ENCODE results near the gene NEDD9.

DNA sequence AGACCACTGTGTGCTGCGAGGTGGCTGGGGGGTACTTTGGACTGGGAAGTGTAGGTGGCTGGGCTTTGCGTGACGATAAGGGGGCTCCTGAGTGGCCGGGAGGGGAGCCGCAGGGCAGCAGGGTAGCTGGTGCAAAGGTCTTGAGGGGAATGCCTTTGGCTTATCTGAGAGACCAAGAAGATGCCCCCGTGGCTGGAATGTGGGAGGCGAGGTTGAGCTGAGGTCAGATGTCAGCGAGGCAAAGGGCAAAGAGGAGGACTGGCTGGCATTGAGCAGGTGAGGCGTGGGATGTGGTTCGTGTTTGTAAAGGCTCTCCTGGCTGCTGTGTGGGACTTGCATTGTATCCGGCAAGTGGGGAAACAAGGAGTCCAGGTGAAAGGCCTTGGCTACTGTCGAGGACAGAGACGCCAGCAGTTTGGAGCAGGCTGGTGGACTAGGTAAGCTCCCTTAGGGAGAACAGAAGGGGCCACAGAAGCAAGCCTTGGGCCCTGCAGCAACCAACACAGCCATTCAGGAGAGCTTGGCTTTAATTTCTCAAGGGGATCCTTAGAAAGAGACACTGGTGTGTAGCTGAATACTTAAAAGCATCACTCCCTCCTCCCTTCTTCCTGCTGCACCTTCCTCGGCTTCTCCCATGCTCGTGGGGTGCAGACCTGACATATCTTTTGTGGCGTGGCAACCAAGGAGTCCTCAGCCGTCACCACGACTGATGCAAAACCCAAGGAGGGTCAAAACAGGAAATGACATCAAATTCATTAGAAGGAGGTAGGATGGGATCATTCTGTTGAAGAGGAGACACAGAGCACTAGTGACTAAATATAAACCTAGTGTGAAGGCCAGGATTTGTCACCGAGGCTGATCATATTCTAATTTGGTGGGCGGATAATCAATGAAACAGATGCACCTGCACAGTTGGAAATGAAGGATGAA lies 67.5 kb downstream of the NEDD9 start:
- TF ChIP-seq YY1 (IDR thresholded peaks at IDR 0.05) (no peak), RAD21 (IDR thresholded peaks at IDR 0.05) (no peak), TAF1 (conservative IDR thresholded peaks at IDR 0.05) (no peak), HNF4A (conservative IDR thresholded peaks at IDR 0.05) (peak in 1 of 2 donors; percentile 28), FOXA1 (IDR thresholded peaks at IDR 0.05) (no peak)
- TF ChIP-seq, protein P1, sequence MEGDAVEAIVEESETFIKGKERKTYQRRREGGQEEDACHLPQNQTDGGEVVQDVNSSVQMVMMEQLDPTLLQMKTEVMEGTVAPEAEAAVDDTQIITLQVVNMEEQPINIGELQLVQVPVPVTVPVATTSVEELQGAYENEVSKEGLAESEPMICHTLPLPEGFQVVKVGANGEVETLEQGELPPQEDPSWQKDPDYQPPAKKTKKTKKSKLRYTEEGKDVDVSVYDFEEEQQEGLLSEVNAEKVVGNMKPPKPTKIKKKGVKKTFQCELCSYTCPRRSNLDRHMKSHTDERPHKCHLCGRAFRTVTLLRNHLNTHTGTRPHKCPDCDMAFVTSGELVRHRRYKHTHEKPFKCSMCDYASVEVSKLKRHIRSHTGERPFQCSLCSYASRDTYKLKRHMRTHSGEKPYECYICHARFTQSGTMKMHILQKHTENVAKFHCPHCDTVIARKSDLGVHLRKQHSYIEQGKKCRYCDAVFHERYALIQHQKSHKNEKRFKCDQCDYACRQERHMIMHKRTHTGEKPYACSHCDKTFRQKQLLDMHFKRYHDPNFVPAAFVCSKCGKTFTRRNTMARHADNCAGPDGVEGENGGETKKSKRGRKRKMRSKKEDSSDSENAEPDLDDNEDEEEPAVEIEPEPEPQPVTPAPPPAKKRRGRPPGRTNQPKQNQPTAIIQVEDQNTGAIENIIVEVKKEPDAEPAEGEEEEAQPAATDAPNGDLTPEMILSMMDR (IDR thresholded peaks at IDR 0.05; ENCODE audit: low read depth, low read length, missing input control) = no peak
- TF ChIP-seq, protein P2, sequence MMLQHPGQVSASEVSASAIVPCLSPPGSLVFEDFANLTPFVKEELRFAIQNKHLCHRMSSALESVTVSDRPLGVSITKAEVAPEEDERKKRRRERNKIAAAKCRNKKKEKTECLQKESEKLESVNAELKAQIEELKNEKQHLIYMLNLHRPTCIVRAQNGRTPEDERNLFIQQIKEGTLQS (IDR thresholded peaks at IDR 0.05) = no peak
- TF ChIP-seq, protein P3, sequence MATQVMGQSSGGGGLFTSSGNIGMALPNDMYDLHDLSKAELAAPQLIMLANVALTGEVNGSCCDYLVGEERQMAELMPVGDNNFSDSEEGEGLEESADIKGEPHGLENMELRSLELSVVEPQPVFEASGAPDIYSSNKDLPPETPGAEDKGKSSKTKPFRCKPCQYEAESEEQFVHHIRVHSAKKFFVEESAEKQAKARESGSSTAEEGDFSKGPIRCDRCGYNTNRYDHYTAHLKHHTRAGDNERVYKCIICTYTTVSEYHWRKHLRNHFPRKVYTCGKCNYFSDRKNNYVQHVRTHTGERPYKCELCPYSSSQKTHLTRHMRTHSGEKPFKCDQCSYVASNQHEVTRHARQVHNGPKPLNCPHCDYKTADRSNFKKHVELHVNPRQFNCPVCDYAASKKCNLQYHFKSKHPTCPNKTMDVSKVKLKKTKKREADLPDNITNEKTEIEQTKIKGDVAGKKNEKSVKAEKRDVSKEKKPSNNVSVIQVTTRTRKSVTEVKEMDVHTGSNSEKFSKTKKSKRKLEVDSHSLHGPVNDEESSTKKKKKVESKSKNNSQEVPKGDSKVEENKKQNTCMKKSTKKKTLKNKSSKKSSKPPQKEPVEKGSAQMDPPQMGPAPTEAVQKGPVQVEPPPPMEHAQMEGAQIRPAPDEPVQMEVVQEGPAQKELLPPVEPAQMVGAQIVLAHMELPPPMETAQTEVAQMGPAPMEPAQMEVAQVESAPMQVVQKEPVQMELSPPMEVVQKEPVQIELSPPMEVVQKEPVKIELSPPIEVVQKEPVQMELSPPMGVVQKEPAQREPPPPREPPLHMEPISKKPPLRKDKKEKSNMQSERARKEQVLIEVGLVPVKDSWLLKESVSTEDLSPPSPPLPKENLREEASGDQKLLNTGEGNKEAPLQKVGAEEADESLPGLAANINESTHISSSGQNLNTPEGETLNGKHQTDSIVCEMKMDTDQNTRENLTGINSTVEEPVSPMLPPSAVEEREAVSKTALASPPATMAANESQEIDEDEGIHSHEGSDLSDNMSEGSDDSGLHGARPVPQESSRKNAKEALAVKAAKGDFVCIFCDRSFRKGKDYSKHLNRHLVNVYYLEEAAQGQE (IDR thresholded peaks at IDR 0.05) = no peak

All from liver (tissue), 3 donors.